Activated CD4-positive, CD25-positive, alpha-beta regulatory T cell (primary cell): Measurements from ENCODE around the gene MAPK9.
"Not testable (repeated sequence)": the region's sequence is repeated elsewhere in the genome, so short reads cannot be mapped to it uniquely, and the experiment has no call there.

ENCODE experiments used
- DNase-seq, 4 experiments: peaks; one replicate each; lab custom pipeline; 2025; lab: John Stamatoyannopoulos, UW

Gene MAPK9

GRCh38 chr5:180234271-180234670 is 57.6 kb downstream of the MAPK9 start:
- no peak for DNase-seq

GRCh38 chr5:180233729-180234128 is 58.2 kb downstream of the MAPK9 start:
- DNase-seq: no peak

DNA sequence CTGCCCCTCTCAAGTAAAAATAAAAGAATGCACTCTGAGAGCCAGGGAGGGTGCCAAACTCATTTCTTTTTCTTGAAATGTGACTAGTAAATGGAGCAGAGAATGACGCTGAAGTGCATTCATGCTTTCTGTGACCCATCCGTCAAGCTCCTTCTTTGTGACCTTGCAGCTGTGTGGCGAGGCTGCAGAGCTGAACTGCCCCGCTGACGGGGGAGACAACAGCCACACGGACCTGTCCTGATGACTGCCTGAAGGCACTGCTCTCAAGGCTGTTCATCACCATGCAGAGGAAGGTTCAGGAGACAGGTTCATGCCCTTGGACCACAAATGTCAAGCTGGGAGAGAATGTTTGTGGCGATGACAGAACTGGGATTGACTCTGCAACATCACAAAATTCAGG is 61.9 kb downstream of the MAPK9 start:
- DNase-seq: no peak

DNA sequence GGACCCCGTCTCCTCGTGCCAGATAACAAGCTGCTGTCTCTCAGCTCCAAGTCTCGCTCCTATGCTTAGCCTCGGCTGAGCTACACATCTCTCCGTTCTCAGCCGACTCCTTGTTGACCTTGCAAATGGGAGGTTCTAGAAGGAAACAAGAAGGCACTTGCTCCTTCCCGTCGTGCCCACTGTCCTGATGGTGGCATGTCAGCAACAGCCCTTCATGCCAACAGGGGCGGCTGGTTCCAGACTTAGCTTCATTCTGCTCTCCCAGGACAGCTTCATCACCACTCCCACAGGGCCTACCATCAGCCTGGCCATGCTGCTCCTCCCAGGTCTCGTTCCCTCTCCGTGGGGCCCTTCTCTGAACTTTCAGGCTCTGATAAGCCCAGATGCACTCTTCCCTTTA is 69.8 kb downstream of the MAPK9 start:
- no peak for DNase-seq

DNA sequence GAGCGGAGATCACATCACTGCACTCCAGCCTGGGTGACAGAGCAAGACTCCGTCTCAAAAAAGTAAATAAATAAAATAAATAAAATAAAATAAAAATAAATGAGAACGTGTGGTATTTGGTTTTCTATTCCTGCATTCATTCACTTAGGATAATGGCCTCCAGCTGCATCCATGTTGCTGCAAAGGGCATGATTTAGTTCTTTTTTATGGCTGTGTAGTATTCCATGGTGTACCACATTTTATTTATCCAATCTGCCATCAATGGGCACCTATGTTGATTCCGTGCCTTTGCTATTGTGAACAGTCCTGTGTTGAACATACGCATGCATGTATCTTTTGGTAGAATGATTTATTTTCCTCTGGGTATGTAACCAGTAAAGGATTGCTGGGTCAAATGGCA is 74.1 kb downstream of the MAPK9 start:
- DNase-seq: no peak

DNA sequence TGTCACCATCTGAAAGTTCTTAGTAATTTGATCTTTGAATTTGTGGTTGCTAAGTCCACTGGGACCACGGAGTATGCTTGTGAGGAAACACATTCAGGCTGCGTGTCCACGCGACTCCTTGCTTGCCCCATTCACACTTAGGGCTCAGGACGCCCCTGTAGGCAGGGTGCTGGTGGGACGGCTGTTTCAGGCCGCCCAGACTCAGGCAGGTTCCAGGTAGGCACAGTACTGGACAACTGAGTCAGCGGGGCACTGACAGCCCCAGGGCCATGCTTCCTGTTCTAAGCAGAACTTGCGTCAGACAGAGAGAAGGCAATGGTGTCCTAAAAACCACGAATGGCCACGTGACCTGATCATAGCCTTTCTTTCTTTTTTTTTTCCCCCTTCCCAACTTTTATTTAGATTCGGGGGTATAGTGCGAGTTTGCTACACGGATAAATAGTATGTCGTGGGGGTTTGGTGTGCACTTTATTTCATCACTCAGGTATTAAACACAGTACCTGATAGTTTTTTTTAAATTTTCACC is 75.2 kb downstream of the MAPK9 start:
- no peak for DNase-seq

GRCh38 chr5:180215783-180216630 is 75.9 kb downstream of the MAPK9 start:
- DNase-seq: no peak

- no peak for DNase-seq
These were observed 76.8 kb downstream of the MAPK9 start for GRCh38 chr5:180214870-180215770.

DNA sequence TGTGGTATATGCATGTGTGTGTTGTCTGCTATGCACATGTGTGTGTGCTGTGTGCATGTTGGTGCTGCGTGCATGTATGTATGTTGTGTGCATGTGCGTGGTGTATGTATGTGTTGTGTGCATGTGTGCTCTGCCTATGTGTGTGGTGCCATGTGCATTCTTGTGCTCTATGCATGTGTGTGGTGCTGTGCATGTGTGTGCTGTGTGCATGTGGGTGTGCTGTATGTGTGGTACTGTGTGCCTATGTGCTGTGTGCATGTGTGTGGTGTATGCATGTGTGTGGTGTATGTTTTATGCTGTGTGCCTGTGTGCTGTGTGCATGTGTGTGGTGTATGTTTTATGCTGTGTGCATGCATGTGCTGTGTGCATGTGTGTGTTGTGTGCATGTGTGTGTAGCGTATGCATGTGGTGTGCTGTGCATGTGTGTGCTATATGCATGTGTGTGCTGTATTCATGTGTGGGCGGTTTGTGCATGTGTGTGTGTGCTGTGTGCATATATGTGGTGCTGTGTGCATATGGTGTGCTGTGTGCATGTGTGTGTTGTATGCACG is 78.2 kb downstream of the MAPK9 start:
- no peak for DNase-seq

DNA sequence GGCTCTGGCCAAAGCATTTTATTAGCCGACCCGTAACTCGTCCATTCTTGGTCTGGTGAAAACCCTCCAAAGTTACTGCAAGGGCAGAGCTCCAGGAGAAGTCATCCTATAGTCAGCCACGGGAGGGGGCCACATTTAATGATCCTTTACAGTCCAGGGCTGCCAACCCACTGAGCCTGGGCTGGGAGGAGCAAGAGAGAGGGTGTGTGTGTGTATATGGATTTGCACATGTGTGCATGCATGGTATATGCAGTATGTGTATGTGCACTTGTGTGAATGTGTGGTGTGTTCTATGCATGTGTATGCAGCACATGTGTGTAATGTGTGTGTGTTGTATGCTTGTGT is 78.7 kb downstream of the MAPK9 start:
- no peak for DNase-seq

DNA sequence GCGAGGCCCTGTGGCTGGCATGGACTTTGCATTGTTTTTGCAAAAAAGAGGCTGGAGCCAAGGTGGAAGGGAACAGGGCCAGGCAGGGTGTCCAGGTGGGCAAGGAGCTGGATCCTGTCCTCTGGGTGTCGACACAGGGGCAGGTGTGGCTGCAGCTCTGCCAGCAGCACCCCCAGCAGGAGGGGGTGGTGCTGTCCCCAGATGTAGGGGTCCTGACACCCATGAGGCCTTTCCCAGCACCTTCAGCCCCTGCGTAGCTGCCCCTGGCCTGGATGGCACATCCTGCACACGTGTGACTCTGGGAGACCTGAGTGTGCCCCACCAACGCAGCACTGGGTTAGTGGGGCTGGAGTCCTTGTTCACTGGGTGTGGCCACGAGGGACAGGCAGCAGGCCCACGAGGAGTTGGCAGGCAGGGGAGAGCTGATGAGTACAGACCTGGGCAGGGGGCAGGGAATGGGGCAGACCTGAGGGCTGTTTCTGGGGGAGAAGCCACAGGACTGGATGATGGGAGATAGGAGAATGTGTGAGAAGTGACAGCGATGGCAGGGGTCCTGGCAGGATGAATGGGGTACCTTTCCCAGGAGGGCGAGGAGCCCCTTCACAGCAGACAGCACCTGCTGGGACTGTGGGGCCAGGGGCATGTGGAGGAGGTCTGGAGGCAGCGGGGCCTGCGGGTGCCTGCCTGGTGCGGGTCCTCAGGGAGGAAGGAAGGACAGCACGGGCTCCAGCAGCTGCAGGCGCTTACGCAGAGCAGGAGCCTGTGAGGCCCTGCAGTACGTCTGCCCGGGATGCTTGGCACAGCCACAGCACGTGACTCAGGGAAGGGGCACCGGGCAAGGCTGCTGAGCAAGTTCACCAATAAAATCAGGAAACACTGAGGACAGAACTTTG is 79.3 kb downstream of the MAPK9 start:
- DNase-seq: no peak

DNA sequence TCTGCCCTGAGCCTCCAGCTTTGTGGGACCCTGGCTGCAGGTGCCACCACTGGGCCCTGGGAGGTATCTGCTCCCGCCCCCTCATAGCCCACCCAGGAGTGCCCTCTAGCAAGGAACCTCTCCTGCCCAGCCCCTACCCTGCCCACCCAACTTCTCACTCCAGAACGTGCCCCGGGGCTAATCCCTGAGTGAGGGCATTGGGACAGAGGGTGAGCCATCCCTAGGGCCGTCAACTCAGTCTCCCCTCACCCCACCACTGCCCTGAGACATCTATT is 80.2 kb downstream of the MAPK9 start:
- DNase-seq: no peak

DNA sequence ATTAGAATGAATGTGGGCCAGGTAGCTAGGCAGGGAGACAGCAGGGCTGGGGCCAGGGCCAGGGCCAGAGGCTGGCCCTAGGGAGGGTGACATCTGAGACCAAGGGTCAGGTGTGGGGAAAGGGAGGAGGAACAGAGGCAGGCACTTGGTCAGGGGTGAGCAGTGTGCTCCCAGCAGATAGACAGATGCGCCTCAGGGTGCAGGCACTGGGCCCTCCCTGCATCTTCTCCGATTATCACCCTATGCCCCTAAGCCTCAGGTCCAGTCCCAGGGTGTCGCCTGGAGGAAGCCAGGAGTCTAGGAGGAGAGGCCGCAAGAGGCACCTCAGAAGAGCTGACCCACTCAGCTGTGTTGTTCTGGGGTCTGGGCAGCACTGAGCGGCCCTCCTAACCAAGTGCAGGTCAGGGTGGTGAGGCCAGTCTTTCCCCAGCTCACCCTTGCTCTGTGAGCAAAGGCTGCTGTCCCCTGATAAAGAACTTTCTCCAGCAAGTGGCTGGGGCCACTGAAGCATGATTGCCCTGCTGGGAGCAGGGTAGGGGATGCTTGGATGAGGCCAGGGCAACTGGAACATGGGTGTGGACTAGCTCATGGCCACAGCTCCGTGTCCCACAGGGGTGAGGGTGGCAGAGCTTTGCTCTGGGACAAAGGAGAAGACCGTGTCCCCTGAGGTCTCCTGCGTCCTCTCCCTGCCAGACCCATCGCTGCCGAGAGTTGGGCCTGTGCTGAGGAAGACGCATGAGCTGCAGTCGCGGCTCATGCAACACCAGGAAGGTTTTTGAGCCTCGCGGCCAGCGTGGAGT is 80.7 kb downstream of the MAPK9 start:
- no peak for DNase-seq

DNA sequence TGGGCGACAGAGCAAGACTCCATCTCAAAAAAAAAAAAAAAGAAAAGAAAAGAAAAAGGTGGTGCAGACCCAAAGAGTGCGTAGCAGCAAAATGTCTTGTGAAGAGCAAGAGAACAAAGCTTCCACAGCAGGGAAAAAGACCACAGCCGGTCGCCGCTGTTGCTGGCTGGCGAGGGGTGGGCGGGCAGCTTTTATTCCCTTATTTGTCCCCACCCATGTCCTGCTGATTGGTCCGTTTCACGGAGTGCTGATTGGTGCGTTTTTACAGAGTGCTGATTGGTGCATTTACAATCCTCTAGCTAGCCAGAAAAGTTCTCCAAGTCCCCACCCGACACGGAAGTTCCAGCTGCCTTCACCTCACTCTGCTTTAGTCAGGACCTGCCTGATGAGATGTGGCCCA is 81.8 kb downstream of the MAPK9 start:
- DNase-seq: not testable (repeated sequence)

- DNase-seq: peak; percentile 19 to 34 (median 28)
These were observed 82.7 kb downstream of the MAPK9 start, which contains the start of gene RASGEF1C for GRCh38 chr5:180209137-180209581. Gene RASGEF1C (minus strand): TSS chr5:180209211. CDS start chr5:180138052, 71,159 bp downstream.

DNA sequence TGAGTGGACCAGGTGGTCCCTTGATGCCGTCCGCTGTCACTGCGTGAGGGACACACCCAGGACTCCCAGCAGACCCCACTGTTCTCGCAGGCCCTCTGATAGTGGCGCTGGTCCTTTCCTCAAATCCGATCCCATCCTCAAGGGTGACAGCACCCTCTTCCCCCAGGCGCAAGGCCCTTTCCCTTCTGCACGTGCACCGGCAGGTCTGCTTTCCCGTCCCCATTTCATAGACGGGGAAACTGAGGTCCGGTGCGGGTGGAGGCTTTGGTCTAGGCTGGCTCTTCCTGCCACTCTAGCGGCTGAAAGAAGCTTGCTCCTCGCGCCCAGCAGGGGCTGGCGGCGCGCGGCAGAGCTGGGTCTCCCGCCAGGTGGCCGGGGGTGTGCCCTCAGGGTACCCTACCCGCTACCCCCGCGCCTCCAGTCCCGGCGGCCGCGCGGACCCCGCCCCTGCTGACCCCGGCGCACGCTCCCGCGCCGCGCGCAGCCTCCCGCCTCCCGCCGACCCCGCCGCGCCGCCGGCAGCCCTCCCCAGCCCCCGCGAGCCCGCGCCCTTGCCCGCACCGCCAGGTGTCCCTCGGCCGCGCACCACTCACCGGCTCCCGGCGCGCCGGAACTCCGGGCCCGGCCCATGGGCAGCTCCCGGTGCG is 83.3 kb downstream of the MAPK9 start:
- no peak for DNase-seq

GRCh38 chr5:180208038-180208434 is 83.8 kb downstream of the MAPK9 start:
- no peak for DNase-seq

- no peak for DNase-seq
These were observed 84.3 kb downstream of the MAPK9 start for GRCh38 chr5:180207593-180207992.

DNA sequence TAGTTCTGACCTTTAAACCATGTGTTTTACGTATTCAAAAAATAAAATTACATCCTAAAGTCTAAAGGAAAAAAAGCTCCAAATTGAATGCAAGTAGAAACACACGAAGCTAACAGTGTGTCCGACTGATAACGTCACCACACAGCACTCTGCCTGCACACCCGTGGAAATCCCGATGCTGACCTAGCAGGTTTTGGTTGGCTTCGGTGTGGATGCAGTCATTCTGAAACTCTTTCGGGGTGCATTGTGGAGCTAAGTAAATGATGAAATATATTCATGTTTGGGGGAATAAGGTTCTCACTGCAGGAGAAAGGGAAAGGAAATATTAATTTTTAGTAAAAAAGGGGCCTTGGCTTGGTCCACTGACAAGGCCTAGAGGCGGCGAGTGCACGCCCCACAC is 84.9 kb downstream of the MAPK9 start:
- no peak for DNase-seq

- DNase-seq: no peak
These were observed 86.0 kb downstream of the MAPK9 start for GRCh38 chr5:180205916-180206315.
